Spleen (tissue), 11 donors: ENCODE results near the gene NEK1. TPM values are rescaled to one million over a fixed set of nuclear protein-coding genes. Genes with fewer than 3 reads are reported as not detected.

Experiments used
- DNase-seq: peaks from one replicate; pipeline ENCODE4 v3.0.0-alpha.2; 2020
- H3K27ac ChIP-seq, 8 donors: fragments of 200-600 bp; sonication (generic) in 7 of 8; 1 replicate in 4 of 8; 2 replicates in 4 of 8; pipeline versions ENCODE4 v1.5.0 to v1.8.0; 2016 to 2021; ENCODE audit warnings: inconsistent platforms in 4 of 8, mild to moderate bottlenecking in 4 of 8, moderate library complexity in 1 of 8
- H3K27me3 ChIP-seq, 7 donors: fragments of 200-600 bp; sonication (generic) in 6 of 7; replicated peaks in 1 of 7; 1 replicate in 4 of 7; 2 replicates in 3 of 7; pipeline versions ENCODE4 v1.5.0 to v1.8.0; 2016 to 2021; ENCODE audit warnings: inconsistent platforms in 3 of 7, mild to moderate bottlenecking in 1 of 7
- H3K36me3 ChIP-seq, 6 donors: fragments of 200-600 bp; sonication (generic) in 5 of 6; 1 replicate in 4 of 6; 2 replicates in 2 of 6; pipeline versions ENCODE4 v1.5.0 to v1.8.0; 2016 to 2021; ENCODE audit warnings: inconsistent platforms in 2 of 6
- H3K4me1 ChIP-seq, 6 donors: fragments of 200-600 bp; sonication (generic) in 5 of 6; 1 replicate in 3 of 6; 2 replicates in 3 of 6; pipeline versions ENCODE4 v1.5.0 to v1.8.0; 2016 to 2021; ENCODE audit warnings: inconsistent platforms in 3 of 6
- H3K4me3 ChIP-seq, 8 donors: fragments of 200-600 bp; sonication (generic) in 7 of 8; 1 replicate in 4 of 8; 2 replicates in 4 of 8; pipeline versions ENCODE4 v1.5.0 to v1.8.0; 2016 to 2021; ENCODE audit warnings: inconsistent platforms in 4 of 8, mild to moderate bottlenecking in 4 of 8, moderate library complexity in 2 of 8
- H3K9me3 ChIP-seq, 8 donors: fragments of 200-600 bp; sonication (generic) in 7 of 8; 1 replicate in 4 of 8; 2 replicates in 4 of 8; pipeline versions ENCODE4 v1.5.0 to v1.8.0; 2016 to 2021; ENCODE audit warnings: inconsistent platforms in 4 of 8
- CTCF ChIP-seq, 11 experiments: fragments of 200-600 bp in 7 of 11; fragments of 450-650 bp in 4 of 11; sonication (generic) in 4 of 11; IDR thresholded peaks in 8 of 11; conservative IDR thresholded peaks in 3 of 11; 1 replicate in 7 of 11; 2 replicates in 4 of 11; pipeline versions ENCODE4 v1.4.0 to v1.8.0; 2016 to 2021; ENCODE audit warnings: antibody characterized with exemption in 11 of 11, inconsistent platforms in 4 of 11, mild to moderate bottlenecking in 1 of 11
- POLR2A ChIP-seq, 3 donors: fragments of 450-650 bp; IDR thresholded peaks; one replicate each; pipeline ENCODE4 v1.5.1; 2017; ENCODE audit warnings: antibody characterized with exemption in 3 of 3, mild to moderate bottlenecking in 1 of 3
- POLR2AphosphoS5 ChIP-seq, 3 donors: sonication (generic); formaldehyde crosslinking; IDR thresholded peaks; one replicate each; pipeline ENCODE4 v1.5.1; 2017; ENCODE audit warnings: antibody characterized with exemption in 3 of 3
- WGBS, 5 donors: extraction: QIAGEN DNeasy Blood & Tissue Kit in 3 of 5; methylation state at CpG; one replicate each; pipeline versions ENCODE4 v1.1.5 to v1.1.7; 2013 to 2018; 5-methylcytosine and 5-hydroxymethylcytosine counted together
- intact Hi-C: fragments of 100-400 bp; cut with DNase I; formaldehyde crosslinking; loops from one replicate; pipeline ENCODE4 v1.15.0; 2023; ENCODE audit warnings: low total_unique reads
- polyA plus RNA-seq, 3 donors: library from polyadenylated mRNA; stranded (reverse); fragments of 200-250 nt; gene quantifications; one replicate each; pipeline ENCODE4 v1.2.1, GENCODE V29; 2013
- total RNA-seq, 7 donors: library from RNA; depleted of rRNA in 3 of 7; stranded (reverse); fragments of >200 nt in 3 of 7; fragmentation: NEBNext Ultra II Directional in 4 of 7; extraction: Animal tissue kit (Norgen Biotek cat#: 25700) in 4 of 7; gene quantifications; one replicate each; pipeline versions ENCODE4 v1.1.0 to v1.2.1, GENCODE V29; 2016 to 2021
- donor health status: healthy with polysubstance abuse.
- donor health status: DM: no; HTN: no; CAD: no; lungs with moderate emphysema.
- donor health status: DM: no; HTN: no; CAD: no.
- donor health status: Bipolar disorder and iron deficiency.
- donor health status: healthy.
- donor health status: DM: no; HTN: no; CAD: no.
- donor health status: DM: yes; HTN: yes; CAD: no.

Gene NEK1
- total and polyA plus RNA-seq, 10 donors, result 3.0 to 20.0 (median 11.1) TPM

- no peak for DNase-seq
- Histone ChIP-seq H3K36me3 (peaks cover 0 to 5% (median 0%) of the 10 kb centered on the region in 6 donors), H3K4me3 (peak overlapping the region in 6 of 8 donors; percentile 66 to 80 (median 72)), H3K9me3 (no peaks in the 10 kb centered on the region), H3K27ac (peak overlapping the region in 1 of 8 donors; percentile 93), H3K27me3 (no peaks in the 10 kb centered on the region), H3K4me1 (peaks cover 14 to 51% (median 26%) of the 10 kb centered on the region in 6 donors)
- 52 to 72% (median 61%) methylated on average over 4 of the region's 4 CpGs for WGBS, 5 donors
- TF ChIP-seq POLR2A (IDR thresholded peaks at IDR 0.05) (no peak), CTCF (IDR thresholded peaks at IDR 0.05 in 8 of 11, conservative IDR thresholded peaks at IDR 0.05 in 3 of 11) (no peak), POLR2AphosphoS5 (IDR thresholded peaks at IDR 0.05) (no peak)
- intact Hi-C loops, result loop anchor here (5.0 kb wide), 1 partner anchor 146 kb away; the partner anchor contains the start of gene HPF1
Observed at GRCh38 chr4:169611157-169611556, 1.2 kb downstream of the NEK1 start.

- no peaks in the 10 kb centered on the region for H3K27me3 ChIP-seq
- H3K36me3 ChIP-seq, result peaks cover 0 to 26% (median 19%) of the 10 kb centered on the region in 6 donors
- no peak overlapping the region for H3K4me3 ChIP-seq
- no peaks in the 10 kb centered on the region for H3K9me3 ChIP-seq
- no peak overlapping the region for H3K27ac ChIP-seq
- H3K4me1 ChIP-seq, result peaks cover 0 to 31% (median 1%) of the 10 kb centered on the region in 6 donors
- TF ChIP-seq CTCF (IDR thresholded peaks at IDR 0.05 in 8 of 11, conservative IDR thresholded peaks at IDR 0.05 in 3 of 11) (no peak), POLR2A (IDR thresholded peaks at IDR 0.05) (no peak)
- intact Hi-C loops, result no loop called here
- 85 to 98% (median 92%) methylated on average over 1 of the region's 1 CpG for WGBS, 5 donors
- no peak for DNase-seq
Observed at GRCh38 chr4:169604903-169605331, 7.5 kb downstream of the NEK1 start.

- intact Hi-C loops, result no loop called here
- Histone ChIP-seq H3K4me3 (no peak overlapping the region), H3K4me1 (peaks cover 0 to 25% (median 0%) of the 10 kb centered on the region in 6 donors), H3K27me3 (no peaks in the 10 kb centered on the region), H3K9me3 (no peaks in the 10 kb centered on the region), H3K36me3 (peaks cover 0 to 30% (median 20%) of the 10 kb centered on the region in 6 donors), H3K27ac (no peak overlapping the region)
- TF ChIP-seq CTCF (IDR thresholded peaks at IDR 0.05 in 8 of 11, conservative IDR thresholded peaks at IDR 0.05 in 3 of 11), result no peak
- TF ChIP-seq POLR2A (IDR thresholded peaks at IDR 0.05), result no peak
- no peak for TF ChIP-seq POLR2AphosphoS5 (IDR thresholded peaks at IDR 0.05)
- 0 to 85% (median 43%) methylated on average over 1 of the region's 1 CpG for WGBS, 5 donors
- DNase-seq, result no peak
Observed at GRCh38 chr4:169604131-169604900, 8.1 kb downstream of the NEK1 start.

GRCh38 chr4:169603312-169603711 lies 9.1 kb downstream of the NEK1 start:
- no peak for TF ChIP-seq POLR2A (IDR thresholded peaks at IDR 0.05)
- TF ChIP-seq CTCF (IDR thresholded peaks at IDR 0.05 in 8 of 11, conservative IDR thresholded peaks at IDR 0.05 in 3 of 11), result no peak
- no peak for TF ChIP-seq POLR2AphosphoS5 (IDR thresholded peaks at IDR 0.05)
- no peaks in the 10 kb centered on the region for H3K27me3 ChIP-seq
- no peak for DNase-seq
- H3K27ac ChIP-seq, result no peak overlapping the region
- peaks cover 0 to 21% (median 0%) of the 10 kb centered on the region in 6 donors for H3K4me1 ChIP-seq
- 92 to 97% (median 96%) methylated on average over 2 of the region's 2 CpGs for WGBS, 5 donors
- H3K36me3 ChIP-seq, result peaks cover 0 to 36% (median 23%) of the 10 kb centered on the region in 6 donors
- intact Hi-C loops, result no loop called here
- no peak overlapping the region for H3K4me3 ChIP-seq
- no peaks in the 10 kb centered on the region for H3K9me3 ChIP-seq
